Adrenal gland (tissue), 12 donors: ENCODE data around the gene SYNPO2. TPM values are rescaled to one million over a fixed set of nuclear protein-coding genes. Genes with fewer than 3 reads are reported as not detected.

Experiments used
- DNase-seq, 7 donors: peaks; one replicate each; pipeline ENCODE4 v3.0.0-alpha.2; 2019 to 2020
- H3K27ac ChIP-seq, 5 donors: fragments of 200-600 bp; sonication (generic) in 4 of 5; 1 replicate in 3 of 5; 2 replicates in 2 of 5; pipeline versions ENCODE4 v1.5.1 to v1.8.0; 2016 to 2020; ENCODE audit warnings: mild to moderate bottlenecking in 1 of 5
- H3K27me3 ChIP-seq: fragments of 200-600 bp; 2 replicates; pipeline ENCODE4 v1.8.0; 2021
- H3K36me3 ChIP-seq, 2 donors: fragments of 200-600 bp; replicated peaks in 1 of 2; 1 replicate in 1 of 2; 2 replicates in 1 of 2; pipeline versions ENCODE4 v1.5.1 to v1.8.0; 2018 to 2022
- H3K4me1 ChIP-seq, 2 donors: fragments of 200-600 bp; replicated peaks in 1 of 2; 1 replicate in 1 of 2; 2 replicates in 1 of 2; pipeline versions ENCODE4 v1.5.1 to v1.8.0; 2018 to 2021
- H3K4me3 ChIP-seq, 4 donors: fragments of 200-600 bp; sonication (generic) in 3 of 4; one replicate each; pipeline ENCODE4 v1.5.1; 2016 to 2018
- H3K9me3 ChIP-seq, 3 donors: fragments of 200-600 bp; sonication (generic) in 1 of 3; replicated peaks in 1 of 3; 1 replicate in 2 of 3; 2 replicates in 1 of 3; pipeline versions ENCODE4 v1.5.1 to v1.8.0; 2016 to 2021
- POLR2A ChIP-seq, 2 donors: fragments of 450-650 bp; IDR thresholded peaks; one replicate each; pipeline ENCODE4 v1.6.1; 2017; ENCODE audit warnings: antibody characterized with exemption in 2 of 2, mild to moderate bottlenecking in 2 of 2, moderate library complexity in 1 of 2
- WGBS, 4 donors: extraction: QIAGEN DNeasy Blood & Tissue Kit in 2 of 4; methylation state at CpG; one replicate each; pipeline versions ENCODE4 v1.1.5 to v1.1.7; 2013 to 2017; 5-methylcytosine and 5-hydroxymethylcytosine counted together
- intact Hi-C, 2 donors: fragments of 100-400 bp; cut with DNase I; formaldehyde crosslinking; loops; one replicate each; pipeline versions ENCODE4 v1.14.1 to v1.15.0; 2022 to 2023
- polyA plus RNA-seq, 3 donors: library from polyadenylated mRNA; stranded (reverse); fragments of 200-250 nt in 2 of 3; fragments of 350-450 nt in 1 of 3; fragmentation: Illumina TruSeq in 1 of 3; extraction: RNeasy Lipid Tissue Mini Kit (QIAGEN cat#74804) in 1 of 3; gene quantifications; one replicate each; pipeline ENCODE4 v1.2.3, GENCODE V29; 2013 to 2014
- total RNA-seq, 9 donors: library from RNA; depleted of rRNA in 4 of 9; stranded (reverse); fragments of >200 nt in 4 of 9; fragments of 120-200 nt in 1 of 9; fragmentation: NEBNext Ultra II Directional in 1 of 9; extraction: Animal tissue kit (Norgen Biotek cat#: 25700) in 1 of 9; gene quantifications; one replicate each; pipeline versions ENCODE4 v1.1.0 to v1.2.4, GENCODE V29; 2013 to 2023
- TF ChIP-seq, protein P1 (sequence below), 6 experiments: fragments of 450-650 bp in 4 of 6; fragments of 200-600 bp in 2 of 6; sonication (generic) in 1 of 6; IDR thresholded peaks; 1 replicate in 5 of 6; 2 replicates in 1 of 6; pipeline versions ENCODE4 v1.5.1 to v1.8.0; 2016 to 2021; ENCODE audit warnings: antibody characterized with exemption in 6 of 6, mild to moderate bottlenecking in 2 of 6, moderate library complexity in 1 of 6
- donor health status: healthy with polysubstance abuse.
- donor health status: Bipolar disorder and iron deficiency.
- donor health status: DM: yes; HTN: yes; CAD: no.
- donor health status: DM: no; HTN: no; CAD: no.
- donor health status: DM: no; HTN: no; CAD: no.
- donor health status: DM: yes; HTN: yes; CAD: no.

Gene SYNPO2
- total and polyA plus RNA-seq, 12 donors, result 4.5 to 49.0 (median 18.4) TPM

DNA sequence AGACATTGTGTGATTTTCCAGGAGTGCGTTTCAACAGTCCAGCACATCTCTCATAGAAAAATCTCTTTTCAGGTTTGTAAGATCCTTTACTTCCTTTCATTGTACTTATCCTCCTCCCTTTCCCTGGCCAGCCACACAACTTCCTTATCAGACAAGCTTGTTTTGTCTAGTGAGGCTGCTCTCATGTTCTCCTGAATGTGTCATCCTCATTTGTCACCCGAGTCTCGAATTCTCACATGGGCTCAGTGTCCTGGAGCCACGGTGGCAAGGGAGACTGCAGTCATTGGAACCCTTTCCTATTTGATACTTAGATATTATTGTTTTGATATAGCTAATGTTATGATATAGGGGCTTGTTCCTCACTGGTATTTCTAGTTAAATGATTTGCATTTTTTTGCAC is 16.9 kb downstream of the SYNPO2 start:
- Histone ChIP-seq H3K4me1 (peaks cover 0 to 11% of the 10 kb centered on the region in 2 donors), H3K9me3 (no peaks in the 10 kb centered on the region), H3K4me3 (peak overlapping the region in 1 of 4 donors; percentile 10), H3K27ac (peak overlapping the region in 2 of 5 donors; percentile 38 to 42), H3K27me3 (no peaks in the 10 kb centered on the region), H3K36me3 (no peaks in the 10 kb centered on the region)
- intact Hi-C loops, result no loop called here
- TF ChIP-seq, protein P1, sequence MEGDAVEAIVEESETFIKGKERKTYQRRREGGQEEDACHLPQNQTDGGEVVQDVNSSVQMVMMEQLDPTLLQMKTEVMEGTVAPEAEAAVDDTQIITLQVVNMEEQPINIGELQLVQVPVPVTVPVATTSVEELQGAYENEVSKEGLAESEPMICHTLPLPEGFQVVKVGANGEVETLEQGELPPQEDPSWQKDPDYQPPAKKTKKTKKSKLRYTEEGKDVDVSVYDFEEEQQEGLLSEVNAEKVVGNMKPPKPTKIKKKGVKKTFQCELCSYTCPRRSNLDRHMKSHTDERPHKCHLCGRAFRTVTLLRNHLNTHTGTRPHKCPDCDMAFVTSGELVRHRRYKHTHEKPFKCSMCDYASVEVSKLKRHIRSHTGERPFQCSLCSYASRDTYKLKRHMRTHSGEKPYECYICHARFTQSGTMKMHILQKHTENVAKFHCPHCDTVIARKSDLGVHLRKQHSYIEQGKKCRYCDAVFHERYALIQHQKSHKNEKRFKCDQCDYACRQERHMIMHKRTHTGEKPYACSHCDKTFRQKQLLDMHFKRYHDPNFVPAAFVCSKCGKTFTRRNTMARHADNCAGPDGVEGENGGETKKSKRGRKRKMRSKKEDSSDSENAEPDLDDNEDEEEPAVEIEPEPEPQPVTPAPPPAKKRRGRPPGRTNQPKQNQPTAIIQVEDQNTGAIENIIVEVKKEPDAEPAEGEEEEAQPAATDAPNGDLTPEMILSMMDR (IDR thresholded peaks at IDR 0.05), result no peak
- TF ChIP-seq POLR2A (IDR thresholded peaks at IDR 0.05), result no peak
- 26 to 38% (median 32%) methylated on average over 4 of the region's 4 CpGs for WGBS, 4 donors
- DNase-seq, result peak in 3 of 7 donors; percentile 13 to 64 (median 28)

DNA sequence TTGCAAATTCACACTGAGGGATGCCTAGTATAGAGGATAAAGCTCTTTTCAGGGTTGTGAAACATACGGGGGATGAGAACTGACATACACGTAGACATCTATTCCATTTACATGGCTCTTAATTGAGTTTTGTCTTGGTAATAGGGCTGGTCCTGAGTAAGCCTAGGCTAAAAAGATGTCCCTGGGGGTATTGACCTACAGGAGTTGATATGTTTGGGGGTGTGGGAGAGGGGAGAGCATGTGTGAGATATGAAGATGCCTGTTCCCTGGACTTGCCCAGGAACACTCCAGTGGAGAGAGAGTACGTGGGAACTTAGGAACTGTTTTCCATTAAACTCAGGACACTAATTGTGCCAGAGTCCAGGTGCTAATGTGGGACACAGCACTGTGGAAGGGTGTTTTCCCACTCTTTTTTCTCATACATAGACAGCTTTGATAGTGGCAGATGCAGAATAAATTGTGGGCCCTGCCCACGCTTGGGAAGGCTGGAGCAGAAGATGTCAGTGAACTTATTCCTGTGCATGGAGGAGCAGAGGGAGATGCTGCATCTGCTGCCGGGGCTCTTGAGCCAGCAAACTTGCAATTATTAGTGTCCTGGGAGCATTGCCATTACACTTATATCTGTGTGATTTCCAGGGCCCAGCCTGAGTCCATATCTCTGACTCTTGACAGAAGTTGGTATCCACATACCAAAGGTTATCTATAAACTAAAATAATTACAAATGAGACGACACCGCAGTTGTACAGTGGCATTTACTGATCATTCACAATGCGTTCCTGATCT is 20.7 kb downstream of the SYNPO2 start:
- no peaks in the 10 kb centered on the region for H3K36me3 ChIP-seq
- no peak for TF ChIP-seq POLR2A (IDR thresholded peaks at IDR 0.05)
- TF ChIP-seq, protein P1 (IDR thresholded peaks at IDR 0.05), result no peak
- no peaks in the 10 kb centered on the region for H3K9me3 ChIP-seq
- no peak for DNase-seq
- H3K27me3 ChIP-seq, result peaks cover 4% of the 10 kb centered on the region
- H3K4me3 ChIP-seq, result no peak overlapping the region
- 64 to 75% (median 70%) methylated on average over 8 of the region's 8 CpGs for WGBS, 4 donors
- intact Hi-C loops, result no loop called here
- H3K4me1 ChIP-seq, result peaks cover 0 to 3% of the 10 kb centered on the region in 2 donors
- no peak overlapping the region for H3K27ac ChIP-seq

DNA sequence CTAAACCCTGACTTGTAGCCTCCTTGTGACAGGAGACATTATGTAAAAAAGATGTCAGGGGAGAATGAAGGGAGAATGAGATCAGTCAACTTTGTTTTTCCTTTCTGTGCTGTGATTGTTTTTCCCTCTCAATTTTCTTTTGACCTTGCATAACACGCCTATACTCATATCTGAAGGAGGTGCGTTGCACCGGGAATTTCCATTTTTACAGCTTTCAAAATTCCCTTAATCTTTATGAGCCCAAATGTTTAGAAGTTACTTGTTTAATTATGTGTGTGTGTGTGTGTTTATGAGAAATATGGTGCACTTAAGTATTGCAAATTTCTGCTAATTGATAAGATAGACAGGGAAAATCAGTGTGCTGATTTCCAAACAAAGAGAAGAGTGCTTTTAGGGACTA is 21.6 kb downstream of the SYNPO2 start:
- no peak overlapping the region for H3K4me3 ChIP-seq
- 73 to 86% (median 75%) methylated on average over 3 of the region's 3 CpGs for WGBS, 4 donors
- TF ChIP-seq, protein P1 (IDR thresholded peaks at IDR 0.05), result no peak
- TF ChIP-seq POLR2A (IDR thresholded peaks at IDR 0.05), result no peak

DNA sequence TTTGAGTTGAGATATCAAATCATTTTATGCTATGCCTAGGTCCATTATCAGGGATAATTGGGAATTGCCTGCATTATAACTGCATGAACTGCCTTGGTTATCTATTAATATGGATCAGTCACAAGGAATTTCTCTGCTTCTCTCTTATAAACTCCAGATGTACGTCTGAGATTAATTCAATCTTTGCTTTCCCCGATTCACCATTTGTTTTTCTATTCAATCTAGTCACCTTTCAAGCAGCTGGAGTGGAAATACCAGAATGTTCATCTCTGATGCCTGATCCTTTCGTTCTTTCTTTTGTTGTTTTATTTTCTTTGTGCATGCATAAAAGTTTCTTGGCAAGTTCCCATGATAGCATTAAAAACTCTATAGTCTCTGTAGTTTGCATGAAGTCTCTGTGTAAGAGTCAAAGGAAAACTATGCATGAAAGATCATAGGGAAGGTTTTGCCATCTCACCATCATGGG is 22.6 kb downstream of the SYNPO2 start:
- Histone ChIP-seq H3K36me3 (no peaks in the 10 kb centered on the region), H3K27me3 (peaks cover 4% of the 10 kb centered on the region), H3K27ac (no peak overlapping the region), H3K9me3 (no peaks in the 10 kb centered on the region), H3K4me3 (no peak overlapping the region), H3K4me1 (no peaks in the 10 kb centered on the region)
- intact Hi-C loops, result no loop called here
- no peak for DNase-seq
- WGBS, 4 donors, result 50 to 63% (median 56%) methylated on average over 3 of the region's 3 CpGs
- TF ChIP-seq, protein P1 (IDR thresholded peaks at IDR 0.05), result no peak
- TF ChIP-seq POLR2A (IDR thresholded peaks at IDR 0.05), result no peak

More for the DNA sequence above, 21.6 kb downstream of the SYNPO2 start:
- peaks cover 4% of the 10 kb centered on the region for H3K27me3 ChIP-seq
- intact Hi-C loops, result no loop called here
- H3K27ac ChIP-seq, result no peak overlapping the region
- H3K36me3 ChIP-seq, result no peaks in the 10 kb centered on the region
- no peaks in the 10 kb centered on the region for H3K4me1 ChIP-seq
- no peak for DNase-seq
- no peaks in the 10 kb centered on the region for H3K9me3 ChIP-seq
